HCT116 (cell line): ENCODE data around the gene PXMP2.

Experiments used
- CBX3 ChIP-seq: IDR thresholded peaks from 2 replicates; pipeline ENCODE4 v1.6.1; 2012; ENCODE audit warnings: low read depth
- CEBPB ChIP-seq: IDR thresholded peaks from 2 replicates; pipeline ENCODE4 v1.6.1; 2012; ENCODE audit warnings: low read depth
- CTCF ChIP-seq, 3 experiments: fragments of 200-600 bp in 1 of 3; sonication (generic) in 1 of 3; IDR thresholded peaks in 2 of 3; conservative IDR thresholded peaks in 1 of 3; 2 replicates each; pipeline ENCODE4 v1.5.1; 2012 to 2017; ENCODE audit warnings: low read depth in 2 of 3, low read length in 2 of 3, antibody characterized with exemption in 1 of 3, borderline replicate concordance in 1 of 3, control low read depth in 1 of 3, mild to moderate bottlenecking in 1 of 3, mixed read lengths in 1 of 3, mixed run types in 1 of 3, moderate library complexity in 1 of 3; ENCODE audit not compliant: insufficient read depth in 1 of 3
- EZH2 ChIP-seq: fragments of 200-600 bp; sonication (generic); IDR thresholded peaks from 2 replicates; pipeline ENCODE4 v1.6.1; 2017; ENCODE audit warnings: antibody characterized with exemption, mixed run types
- EZH2phosphoT487 ChIP-seq: fragments of 200-600 bp; IDR thresholded peaks from 2 replicates; pipeline ENCODE4 v1.6.1; 2018; ENCODE audit warnings: antibody characterized with exemption, borderline replicate concordance
- FOSL1 ChIP-seq: IDR thresholded peaks from 2 replicates; pipeline ENCODE4 v1.6.1; 2012; ENCODE audit warnings: low read depth
- POLR2A ChIP-seq: IDR thresholded peaks from 2 replicates; pipeline ENCODE4 v1.7.0; 2011; ENCODE audit warnings: borderline replicate concordance; ENCODE audit not compliant: insufficient read depth, insufficient read length; ENCODE audit errors: extremely low read depth
- POLR2AphosphoS5 ChIP-seq: IDR thresholded peaks from 2 replicates; pipeline ENCODE4 v1.6.1; 2011; ENCODE audit warnings: mild to moderate bottlenecking, low read depth, low read length, moderate library complexity
- REST ChIP-seq: IDR thresholded peaks from 2 replicates; pipeline ENCODE4 v1.6.1; 2012; ENCODE audit warnings: low read depth
- SRF ChIP-seq: IDR thresholded peaks from 2 replicates; pipeline ENCODE4 v1.6.1; 2012; ENCODE audit warnings: low read depth
- TCF7L2 ChIP-seq: IDR thresholded peaks from 2 replicates; pipeline ENCODE4 v1.7.0; 2011; ENCODE audit warnings: borderline replicate concordance, inconsistent platforms; ENCODE audit not compliant: insufficient read depth, insufficient read length; ENCODE audit errors: extremely low read depth
- YY1 ChIP-seq: IDR thresholded peaks from 2 replicates; pipeline ENCODE4 v1.6.1; 2011; ENCODE audit warnings: low read length, low read depth, moderate library complexity, mild to moderate bottlenecking; ENCODE audit not compliant: insufficient replicate concordance; ENCODE audit errors: extremely low read depth
- ZBTB33 ChIP-seq: IDR thresholded peaks from 2 replicates; pipeline ENCODE4 v1.6.1; 2011; ENCODE audit warnings: mild to moderate bottlenecking, low read length, moderate library complexity; ENCODE audit not compliant: insufficient replicate concordance; ENCODE audit errors: extremely low read depth
- ZNF274 ChIP-seq: fragments of 200-500 bp; sonication (Bioruptor generic); IDR thresholded peaks from 2 replicates; pipeline ENCODE4 v1.6.1; 2014; ENCODE audit warnings: mild to moderate bottlenecking, low read depth, low read length, inconsistent platforms

GRCh38 chr12:132660996-132661395, 26.4 kb upstream of the PXMP2 start:
- TF ChIP-seq CTCF (IDR thresholded peaks at IDR 0.05 in 2 of 3, conservative IDR thresholded peaks at IDR 0.05 in 1 of 3; ENCODE audit: borderline replicate concordance in 1 of 3, insufficient read depth in 1 of 3, low read depth in 2 of 3, low read length in 2 of 3) (no peak), POLR2A (no peak), EZH2 (no peak), ZNF274 (no peak), CBX3 (no peak), POLR2AphosphoS5 (no peak), CEBPB (no peak), REST (no peak), EZH2phosphoT487 (no peak), FOSL1 (no peak), ZBTB33 (no peak), SRF (no peak), YY1 (no peak), TCF7L2 (no peak)
